GDM1 (cell line): ENCODE data around the gene TRPM2.

Source experiments
- DNase-seq: peaks from one replicate; lab custom pipeline; 2025; lab: John Stamatoyannopoulos, UW

Gene TRPM2

DNA sequence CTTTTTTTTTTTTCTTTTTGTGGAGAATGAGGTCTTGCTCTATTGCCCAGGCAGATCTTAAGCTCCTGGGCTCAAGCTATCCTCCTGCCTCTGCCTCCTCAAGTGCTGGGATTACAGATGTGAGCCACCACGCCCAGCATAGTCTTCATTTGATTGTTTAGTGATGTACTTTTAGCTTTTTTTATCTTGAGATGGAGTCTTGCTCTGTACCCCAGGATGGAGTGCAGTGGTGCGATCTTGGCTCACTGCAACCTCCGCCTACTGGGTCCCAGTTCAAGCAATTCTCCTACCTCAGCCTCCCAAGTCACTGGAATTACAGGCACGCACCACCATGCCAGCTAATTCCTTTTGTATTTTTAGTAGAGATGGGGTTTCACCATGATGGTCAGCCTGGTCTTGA, 77.9 kb downstream of the TRPM2 start:
- no peak for DNase-seq

DNA sequence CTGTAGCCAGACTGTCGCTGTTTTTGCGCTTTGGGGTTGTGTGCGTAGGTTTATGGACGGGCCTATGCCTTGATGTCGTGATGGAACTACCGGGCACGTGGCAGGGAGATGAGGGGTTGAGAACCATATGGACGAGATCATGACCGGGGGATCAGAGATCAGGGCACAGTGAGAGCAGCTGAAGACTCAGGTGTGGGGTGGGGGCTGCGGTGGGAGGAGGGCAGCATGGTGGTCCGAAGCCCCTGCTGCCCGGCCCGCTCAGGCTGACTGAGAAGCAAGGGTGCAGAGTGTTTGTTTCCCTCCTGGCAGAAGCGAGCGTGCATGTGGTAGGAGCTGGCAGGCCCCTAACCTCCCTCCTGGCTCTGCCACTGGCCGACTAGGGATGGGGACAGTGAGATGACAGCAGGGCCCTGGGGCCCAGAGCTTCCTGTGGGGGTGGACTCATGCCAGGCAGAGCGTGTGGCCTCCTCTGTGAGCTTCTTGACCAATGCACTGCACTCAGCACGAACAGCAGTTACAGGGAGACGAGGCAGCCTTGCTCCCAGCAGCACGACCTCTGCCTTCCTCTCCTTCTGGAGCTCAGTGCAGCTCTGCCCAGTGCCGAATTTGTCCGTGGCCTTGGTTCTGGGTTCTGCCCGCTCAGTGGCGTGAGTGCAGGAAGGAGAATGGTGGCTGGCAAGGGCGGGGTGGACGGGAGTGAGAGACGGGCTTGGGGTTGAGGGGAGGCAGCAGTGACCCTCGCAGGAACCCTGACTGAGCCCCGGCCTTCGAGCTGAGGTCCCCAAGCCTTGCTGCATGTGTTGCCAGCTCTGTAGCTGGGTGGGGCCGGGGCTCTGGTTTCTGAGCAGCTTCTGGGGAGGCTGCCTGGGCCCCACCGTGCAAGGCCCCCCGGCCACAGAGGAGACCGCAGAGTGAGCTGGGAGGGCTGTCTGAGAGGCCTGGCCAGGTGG, 79.7 kb downstream of the TRPM2 start:
- no peak for DNase-seq

- DNase-seq, result no peak
These were observed 80.6 kb downstream of the TRPM2 start for GRCh38 chr21:44433791-44434567.

- DNase-seq, result no peak
These were observed 81.1 kb downstream of the TRPM2 start for GRCh38 chr21:44434568-44434925.

DNA sequence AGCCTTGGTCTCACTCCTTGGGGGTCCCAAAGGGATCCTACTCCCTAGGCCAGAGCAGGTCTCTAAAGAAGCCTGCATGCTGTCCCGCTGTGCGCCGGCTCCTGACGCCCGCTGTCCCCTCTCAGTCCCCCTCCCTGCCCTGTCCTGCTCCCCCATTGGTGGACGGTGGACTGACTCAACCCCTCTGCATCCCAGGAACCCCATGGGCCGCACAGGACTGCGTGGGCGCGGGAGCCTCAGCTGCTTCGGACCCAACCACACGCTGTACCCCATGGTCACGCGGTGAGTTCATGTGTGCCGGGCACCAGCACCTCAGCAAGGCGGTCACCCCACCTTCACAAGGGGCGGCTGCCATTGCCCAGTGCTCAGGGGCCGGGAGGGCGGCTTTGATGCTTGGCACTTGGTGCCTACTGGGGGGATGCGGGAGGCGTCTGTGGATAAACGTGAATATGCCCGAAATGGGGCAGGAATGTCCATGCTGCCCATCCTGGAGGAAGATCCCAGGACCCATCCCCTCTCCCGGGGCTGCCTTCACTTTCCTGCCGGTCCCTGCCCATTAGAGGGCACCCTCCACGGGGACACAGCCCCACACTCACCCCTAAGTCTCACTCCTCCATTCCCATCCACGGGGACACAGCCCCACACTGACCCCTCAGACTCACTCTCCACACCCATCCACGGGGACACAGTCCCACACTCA, 81.7 kb downstream of the TRPM2 start:
- no peak for DNase-seq

DNA sequence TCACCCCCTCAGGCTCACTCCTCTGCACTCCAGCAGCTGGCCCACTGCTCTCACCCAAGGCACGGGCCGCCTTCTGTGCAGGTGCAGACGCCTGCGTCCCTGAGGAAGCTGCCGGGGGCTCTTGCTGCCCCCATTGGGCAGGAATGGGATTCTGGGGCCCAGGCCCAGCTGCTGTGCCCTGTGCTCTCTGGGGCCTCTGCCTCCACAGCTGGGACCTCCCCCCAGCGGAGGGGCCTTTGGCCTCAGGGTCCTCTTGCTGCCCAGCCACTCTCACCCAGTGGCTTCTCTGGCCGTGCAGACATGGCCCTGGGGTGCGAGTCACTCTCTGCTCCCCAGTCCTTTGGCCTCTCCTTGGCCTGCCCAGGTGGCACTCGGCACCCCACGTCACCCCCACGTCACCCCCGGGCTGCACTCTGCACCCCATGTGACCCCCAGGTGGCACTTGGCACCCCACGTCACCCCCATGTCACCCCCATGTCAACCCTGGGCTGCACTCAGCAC, 82.7 kb downstream of the TRPM2 start:
- DNase-seq, result no peak

DNA sequence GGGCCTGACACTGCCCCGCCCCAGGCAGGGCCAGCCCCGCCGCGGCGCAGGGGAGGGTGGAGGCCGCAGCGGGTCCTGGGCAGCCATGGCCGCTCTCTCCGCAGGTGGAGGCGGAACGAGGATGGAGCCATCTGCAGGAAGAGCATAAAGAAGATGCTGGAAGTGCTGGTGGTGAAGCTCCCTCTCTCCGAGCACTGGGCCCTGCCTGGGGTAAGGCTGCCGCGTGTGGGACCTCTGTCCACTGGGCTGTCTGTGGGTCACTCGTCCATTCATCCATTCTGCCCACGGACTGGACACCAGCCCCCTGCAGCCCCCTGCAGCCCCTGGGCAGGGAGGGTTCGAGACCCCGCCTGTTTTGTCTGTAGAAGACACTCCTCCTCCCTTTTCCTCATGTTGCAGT, 83.5 kb downstream of the TRPM2 start:
- DNase-seq, result no peak

- no peak for DNase-seq
These were observed 83.9 kb downstream of the TRPM2 start for GRCh38 chr21:44437371-44437695.

- DNase-seq, result no peak
These were observed 84.4 kb downstream of the TRPM2 start for GRCh38 chr21:44437696-44438431.

DNA sequence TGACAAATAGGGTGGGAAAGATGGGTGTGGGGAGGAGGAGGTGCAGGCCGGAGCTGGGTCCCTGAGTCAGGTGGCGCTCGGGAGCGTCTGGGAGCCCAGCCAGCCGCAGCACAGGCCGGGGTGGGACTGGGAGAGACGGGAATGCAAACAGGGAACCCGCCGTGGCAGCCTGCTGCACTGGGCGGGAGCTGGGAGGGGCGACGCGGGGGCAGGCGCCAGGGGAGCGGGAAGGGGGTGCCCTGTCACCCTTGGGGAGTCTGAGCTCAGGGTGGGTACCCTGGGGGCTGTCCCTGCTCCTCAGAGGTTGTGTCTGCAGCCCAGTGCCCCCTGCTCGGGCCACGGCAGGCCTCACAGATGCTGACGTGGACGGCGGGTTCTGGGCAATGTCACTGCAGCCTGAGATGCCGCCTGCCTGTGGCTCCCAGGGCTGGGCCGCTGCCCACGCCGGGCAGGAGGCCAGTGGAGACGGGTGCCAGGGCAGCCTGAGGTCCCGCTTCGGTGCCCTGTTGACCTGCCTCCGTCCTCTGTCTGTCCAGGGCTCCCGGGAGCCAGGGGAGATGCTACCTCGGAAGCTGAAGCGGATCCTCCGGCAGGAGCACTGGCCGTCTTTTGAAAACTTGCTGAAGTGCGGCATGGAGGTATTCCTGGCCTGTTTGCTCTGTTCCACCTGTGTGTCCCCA, 85.2 kb downstream of the TRPM2 start:
- DNase-seq, result no peak

DNA sequence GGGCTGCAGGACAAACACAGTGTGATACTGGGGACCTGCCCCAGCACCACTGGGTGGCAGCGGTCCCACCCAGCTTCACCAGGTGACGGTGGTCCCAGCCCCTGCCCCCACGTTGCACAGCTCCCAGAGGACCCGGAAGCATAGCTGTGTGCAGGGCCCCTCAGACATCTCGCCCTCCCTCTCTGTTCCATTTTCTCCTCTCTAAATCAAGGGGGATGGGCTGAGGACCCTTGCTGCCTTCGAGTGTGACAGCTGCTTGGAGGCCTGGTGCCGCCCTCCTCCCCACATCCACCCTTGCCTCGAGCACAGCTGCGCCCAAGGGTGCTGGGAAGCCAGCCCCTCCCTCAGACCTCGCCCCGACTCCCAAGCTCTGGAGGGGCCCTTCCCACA, 85.8 kb downstream of the TRPM2 start:
- no peak for DNase-seq

DNA sequence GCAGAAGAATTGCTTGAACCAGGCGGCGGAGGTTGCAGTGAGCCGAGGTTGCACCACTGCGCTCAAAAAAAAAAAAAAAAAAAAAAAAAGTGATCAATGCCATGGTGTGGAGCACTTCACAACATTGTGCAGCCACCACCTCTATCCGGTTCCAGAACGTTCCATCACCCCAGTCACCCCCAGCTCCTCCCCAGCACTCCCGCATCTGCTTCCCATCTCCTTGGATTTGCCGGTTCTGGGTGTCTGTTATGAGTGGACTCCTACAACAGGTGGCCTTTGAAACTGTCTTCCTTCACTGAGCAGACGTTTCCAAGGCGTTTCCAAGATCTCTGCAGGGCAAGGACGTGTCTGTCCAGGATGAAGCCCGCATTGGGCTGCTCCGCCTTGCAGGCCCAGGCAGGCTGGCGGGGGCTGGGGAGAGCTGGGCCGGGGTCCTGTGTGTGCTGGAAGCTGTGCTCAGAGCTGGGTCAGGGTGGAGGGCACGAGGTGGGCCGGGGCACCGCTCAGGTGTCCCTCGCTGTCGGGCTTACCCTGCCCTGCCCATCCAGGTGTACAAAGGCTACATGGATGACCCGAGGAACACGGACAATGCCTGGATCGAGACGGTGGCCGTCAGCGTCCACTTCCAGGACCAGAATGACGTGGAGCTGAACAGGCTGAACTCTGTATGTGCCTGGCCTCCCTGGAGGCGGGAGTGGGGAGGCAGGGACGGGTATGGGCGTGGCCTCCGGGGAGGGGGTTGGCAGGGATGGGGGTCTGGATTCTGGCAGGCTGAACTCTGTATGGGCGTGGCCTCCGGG, 87.0 kb downstream of the TRPM2 start:
- DNase-seq, result no peak

DNA sequence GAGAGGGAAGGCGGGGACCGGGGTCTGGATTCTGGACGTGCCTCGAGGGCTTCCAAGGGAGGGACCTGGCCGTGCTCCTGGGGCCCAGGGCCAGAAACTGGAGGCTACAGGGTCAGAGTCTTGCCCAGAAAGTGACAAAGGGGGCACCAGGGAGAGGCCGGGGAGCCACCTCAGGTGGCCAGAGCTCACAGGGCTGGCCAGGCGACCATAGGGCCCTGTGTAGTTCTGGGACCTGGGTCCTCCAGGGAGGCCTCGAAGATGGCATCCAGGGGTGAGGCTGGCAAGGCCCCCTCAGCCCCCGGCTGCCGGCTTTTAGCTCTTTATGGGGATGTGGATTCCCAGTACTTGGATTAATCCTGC, 87.6 kb downstream of the TRPM2 start:
- DNase-seq, result no peak

DNA sequence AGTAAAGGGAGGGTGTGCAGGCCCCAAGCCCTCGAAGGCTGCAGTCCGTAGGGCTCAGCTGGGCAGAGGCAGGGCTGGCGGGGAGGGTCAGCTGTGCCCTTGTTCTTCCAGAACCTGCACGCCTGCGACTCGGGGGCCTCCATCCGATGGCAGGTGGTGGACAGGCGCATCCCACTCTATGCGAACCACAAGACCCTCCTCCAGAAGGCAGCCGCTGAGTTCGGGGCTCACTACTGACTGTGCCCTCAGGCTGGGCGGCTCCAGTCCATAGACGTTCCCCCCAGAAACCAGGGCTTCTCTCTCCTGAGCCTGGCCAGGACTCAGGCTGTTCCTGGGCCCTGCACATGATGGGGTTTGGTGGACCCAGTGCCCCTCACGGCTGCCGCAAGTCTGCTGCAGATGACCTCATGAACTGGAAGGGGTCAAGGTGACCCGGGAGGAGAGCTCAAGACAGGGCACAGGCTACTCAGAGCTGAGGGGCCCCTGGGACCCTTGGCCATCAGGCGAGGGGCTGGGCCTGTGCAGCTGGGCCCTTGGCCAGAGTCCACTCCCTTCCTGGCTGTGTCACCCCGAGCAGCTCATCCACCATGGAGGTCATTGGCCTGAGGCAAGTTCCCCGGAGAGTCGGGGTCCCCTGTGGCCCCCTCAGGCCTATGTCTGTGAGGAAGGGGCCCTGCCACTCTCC, 88.3 kb downstream of the TRPM2 start:
- DNase-seq, result no peak

DNA sequence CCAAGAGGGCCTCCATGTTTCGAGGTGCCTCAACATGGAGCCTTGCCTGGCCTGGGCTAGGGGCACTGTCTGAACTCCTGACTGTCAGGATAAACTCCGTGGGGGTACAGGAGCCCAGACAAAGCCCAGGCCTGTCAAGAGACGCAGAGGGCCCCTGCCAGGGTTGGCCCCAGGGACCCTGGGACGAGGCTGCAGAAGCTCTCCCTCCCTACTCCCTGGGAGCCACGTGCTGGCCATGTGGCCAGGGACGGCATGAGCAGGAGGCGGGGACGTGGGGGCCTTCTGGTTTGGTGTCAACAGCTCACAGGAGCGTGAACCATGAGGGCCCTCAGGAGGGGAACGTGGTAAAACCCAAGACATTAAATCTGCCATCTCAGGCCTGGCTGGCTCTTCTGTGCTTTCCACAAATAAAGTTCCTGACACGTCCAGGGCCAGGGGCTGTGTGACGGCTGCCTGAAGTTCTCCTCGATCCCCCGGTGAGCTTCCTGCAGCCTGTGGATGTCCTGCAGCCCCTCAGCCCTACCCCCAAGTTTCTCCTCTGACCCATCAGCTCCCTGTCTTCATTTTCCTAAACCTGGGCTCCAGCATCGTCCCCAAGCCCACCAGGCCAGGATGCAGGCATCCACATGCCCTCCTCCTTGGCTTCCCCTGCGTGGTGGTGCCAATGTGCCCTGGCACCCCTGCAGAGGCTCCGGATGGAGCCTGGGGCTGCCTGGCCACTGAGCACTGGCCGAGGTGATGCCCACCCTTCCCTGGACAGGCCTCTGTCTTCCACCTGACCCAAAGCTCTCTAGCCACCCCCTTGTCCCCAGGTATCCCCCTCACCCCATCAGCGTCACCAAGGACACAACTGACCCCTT, 89.1 kb downstream of the TRPM2 start:
- DNase-seq, result no peak

GRCh38 chr21:44443291-44443890, 90.0 kb downstream of the TRPM2 start:
- no peak for DNase-seq

- DNase-seq, result no peak
These were observed 90.5 kb downstream of the TRPM2 start for GRCh38 chr21:44443891-44444285.

DNA sequence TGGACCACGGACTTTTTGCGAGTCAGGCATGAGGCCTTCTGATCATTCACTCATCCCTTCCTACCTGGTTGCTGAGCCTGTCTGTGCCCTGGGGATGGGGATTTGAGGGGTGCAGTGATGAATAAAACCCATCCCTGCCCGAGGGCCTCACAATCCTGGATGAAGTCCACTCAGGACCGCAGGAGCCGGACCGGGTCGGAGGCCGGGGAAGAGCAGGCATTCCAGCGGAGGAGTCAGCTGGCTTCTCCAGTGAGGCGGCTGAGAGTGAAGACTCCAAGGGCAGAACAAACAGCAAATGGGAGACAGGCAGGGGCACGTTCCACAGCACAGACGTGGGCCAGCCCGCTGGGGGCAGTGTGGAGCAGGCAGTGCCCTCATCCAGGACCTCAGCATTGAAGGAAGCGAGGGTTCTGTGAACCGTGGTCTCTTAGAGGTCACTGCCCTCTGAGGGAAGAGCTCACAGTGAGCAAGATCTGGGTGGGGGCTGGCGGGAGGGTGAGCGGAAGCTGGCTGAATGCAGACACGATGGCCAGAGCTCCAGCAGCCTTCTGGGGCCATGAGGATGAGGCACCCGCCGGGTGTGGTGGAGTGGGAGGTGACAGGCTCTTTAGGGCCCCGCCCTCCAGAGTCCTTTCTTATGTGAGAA, 91.0 kb downstream of the TRPM2 start:
- DNase-seq, result no peak
